Measurements from ENCODE around the gene PDE3A. TPM values are rescaled to one million over a fixed set of nuclear protein-coding genes. Genes with fewer than 3 reads are reported as not detected.

PDE3A gene
- total RNA-seq, 1 experiment from 2014 or later: 0.58 TPM

GRCh38 chr12:20483776-20484175 is 115.4 kb downstream of the PDE3A start:
- H3K9me3 ChIP-seq (ENCODE audit: low read length): no peaks in the 10 kb centered on the region
- no peak for DNase-seq
- H3K9me2 ChIP-seq (replicated peaks; ENCODE audit: low read length): no peaks in the 10 kb centered on the region
- H4K20me1 ChIP-seq (ENCODE audit: low read length): no peaks in the 10 kb centered on the region
- H2AFZ ChIP-seq (ENCODE audit: low read length): no peak overlapping the region
- no peak overlapping the region for H3K9ac ChIP-seq (ENCODE audit: low read length)
- CTCF ChIA-PET: no interaction called here
- H3K36me3 ChIP-seq (ENCODE audit: low read depth, low read length): no peaks in the 10 kb centered on the region
- H3F3A ChIP-seq (ENCODE audit: low read length, unreplicated experiment): no peaks in the 10 kb centered on the region
- H3K27me3 ChIP-seq (ENCODE audit: low read length): no peaks in the 10 kb centered on the region
- intact Hi-C loops (cut with micrococcal nuclease): no loop called here
- H3K27ac ChIP-seq (ENCODE audit: low read length): no peak overlapping the region
- no peak overlapping the region for H3K4me3 ChIP-seq (ENCODE audit: low read length)
- H3K4me1 ChIP-seq (ENCODE audit: insufficient read depth, low read length): no peaks in the 10 kb centered on the region
- H3K4me2 ChIP-seq (ENCODE audit: low read length): no peak overlapping the region
- no peak; the same call in 1 of the 2 replicates for ATAC-seq
- BruUV-seq (replicated peaks): no TSS peak
- POLR2A ChIA-PET (ENCODE audit: unreplicated experiment): no interaction called here
- no peak for TF ChIP-seq EZH2phosphoT487 (IDR thresholded peaks at IDR 0.05; ENCODE audit: borderline replicate concordance, low read length)
- TF ChIP-seq CTCF (conservative IDR thresholded peaks at IDR 0.05; ENCODE audit: low read depth, low read length): no peak
- TF ChIP-seq EZH2 (IDR thresholded peaks at IDR 0.05; ENCODE audit: low read length, unreplicated experiment): no peak
- H3K79me2 ChIP-seq (ENCODE audit: low read length): no peaks in the 10 kb centered on the region

GRCh38 chr12:20486233-20486632 is 117.9 kb downstream of the PDE3A start:
- no peaks in the 10 kb centered on the region for H3K36me3 ChIP-seq (ENCODE audit: low read depth, low read length)
- no peaks in the 10 kb centered on the region for H3K9me2 ChIP-seq (replicated peaks; ENCODE audit: low read length)
- BruUV-seq (replicated peaks): no TSS peak
- CTCF ChIA-PET: no interaction called here
- H3K4me1 ChIP-seq (ENCODE audit: insufficient read depth, low read length): no peaks in the 10 kb centered on the region
- no peak overlapping the region for H3K4me2 ChIP-seq (ENCODE audit: low read length)
- ATAC-seq (peak; percentile 45), DNase-seq (peak; percentile 5)
- H3K9ac ChIP-seq (ENCODE audit: low read length): no peak overlapping the region
- H3K79me2 ChIP-seq (ENCODE audit: low read length): no peaks in the 10 kb centered on the region
- H2AFZ ChIP-seq (ENCODE audit: low read length): no peak overlapping the region
- H4K20me1 ChIP-seq (ENCODE audit: low read length): no peaks in the 10 kb centered on the region
- POLR2A ChIA-PET (ENCODE audit: unreplicated experiment): no interaction called here
- TF ChIP-seq EZH2phosphoT487 (IDR thresholded peaks at IDR 0.05; ENCODE audit: borderline replicate concordance, low read length) (no peak), EZH2 (IDR thresholded peaks at IDR 0.05; ENCODE audit: low read length, unreplicated experiment) (no peak), CTCF (conservative IDR thresholded peaks at IDR 0.05; ENCODE audit: low read depth, low read length) (peak; percentile 22; the same call in 1 of the 2 replicates)
- no peaks in the 10 kb centered on the region for H3K27me3 ChIP-seq (ENCODE audit: low read length)
- no peaks in the 10 kb centered on the region for H3F3A ChIP-seq (ENCODE audit: low read length, unreplicated experiment)
- H3K4me3 ChIP-seq (ENCODE audit: low read length): no peak overlapping the region
- no peak overlapping the region for H3K27ac ChIP-seq (ENCODE audit: low read length)
- H3K9me3 ChIP-seq (ENCODE audit: low read length): no peaks in the 10 kb centered on the region
- intact Hi-C loops (cut with micrococcal nuclease): loop anchor here (1.0 to 5.0 kb wide), 2 partner anchors 61 to 115 kb away; no protein-coding TSS in a partner anchor

- Histone ChIP-seq H3K27ac (ENCODE audit: low read length) (no peak overlapping the region), H3K4me1 (ENCODE audit: insufficient read depth, low read length) (no peaks in the 10 kb centered on the region), H3F3A (ENCODE audit: low read length, unreplicated experiment) (no peaks in the 10 kb centered on the region)
Measured at GRCh38 chr12:20487519-20487918, 119.2 kb downstream of the PDE3A start.

More at GRCh38 chr12:20487519-20487918, 119.2 kb downstream of the PDE3A start:
- Histone ChIP-seq H3K4me3 (ENCODE audit: low read length) (no peak overlapping the region), H3K79me2 (ENCODE audit: low read length) (no peaks in the 10 kb centered on the region), H3K9me2 (replicated peaks; ENCODE audit: low read length) (no peaks in the 10 kb centered on the region), H2AFZ (ENCODE audit: low read length) (no peak overlapping the region), H3K27me3 (ENCODE audit: low read length) (no peaks in the 10 kb centered on the region), H3K4me2 (ENCODE audit: low read length) (no peak overlapping the region), H3K36me3 (ENCODE audit: low read depth, low read length) (no peaks in the 10 kb centered on the region), H3K9ac (ENCODE audit: low read length) (no peak overlapping the region), H3K9me3 (ENCODE audit: low read length) (no peaks in the 10 kb centered on the region), H4K20me1 (ENCODE audit: low read length) (no peaks in the 10 kb centered on the region)
- no peak for TF ChIP-seq CTCF (conservative IDR thresholded peaks at IDR 0.05; ENCODE audit: low read depth, low read length)
- no peak for TF ChIP-seq EZH2phosphoT487 (IDR thresholded peaks at IDR 0.05; ENCODE audit: borderline replicate concordance, low read length)
- TF ChIP-seq EZH2 (IDR thresholded peaks at IDR 0.05; ENCODE audit: low read length, unreplicated experiment): no peak
- DNase-seq: no peak
- intact Hi-C loops (cut with micrococcal nuclease): loop anchor here (5.0 kb wide), 1 partner anchor 60 kb away; no protein-coding TSS in a partner anchor
- CTCF ChIA-PET: no interaction called here
- no TSS peak for BruUV-seq (replicated peaks)
- no peak for ATAC-seq
- POLR2A ChIA-PET (ENCODE audit: unreplicated experiment): no interaction called here

Data from PC-3 (cell line).